ENCODE measurements around the gene MERTK.

Gene MERTK

GRCh38 chr2:111981666-111982065 lies 83.3 kb downstream of the MERTK start:
- DNase-seq = no peak

GRCh38 chr2:111982822-111983221 lies 84.4 kb downstream of the MERTK start:
- DNase-seq = no peak

- DNase-seq = no peak
Measured at GRCh38 chr2:111983478-111984212, 85.2 kb downstream of the MERTK start.

- DNase-seq = no peak
Measured at GRCh38 chr2:111984213-111984604, 85.8 kb downstream of the MERTK start.

- DNase-seq = no peak
Measured at GRCh38 chr2:111985514-111985913, 87.1 kb downstream of the MERTK start.

GRCh38 chr2:111986116-111986900 lies 87.9 kb downstream of the MERTK start:
- no peak for DNase-seq

GRCh38 chr2:111990375-111990774 lies 92.0 kb downstream of the MERTK start:
- no peak for DNase-seq

- DNase-seq = no peak
Measured at GRCh38 chr2:111990856-111991255, 92.4 kb downstream of the MERTK start.

- no peak for DNase-seq
Measured at GRCh38 chr2:111994042-111994441, 95.6 kb downstream of the MERTK start.

- no peak for DNase-seq
Measured at GRCh38 chr2:111995148-111995547, 96.7 kb downstream of the MERTK start.

GRCh38 chr2:111999809-112000208 lies 101.4 kb downstream of the MERTK start:
- DNase-seq = no peak

- DNase-seq = no peak
Measured at GRCh38 chr2:112000399-112001135, 102.2 kb downstream of the MERTK start.

- peak in 1 of 2 donors; percentile 91 for DNase-seq
Measured at GRCh38 chr2:112001136-112001715, 102.8 kb downstream of the MERTK start.

GRCh38 chr2:112001942-112002341 lies 103.5 kb downstream of the MERTK start:
- DNase-seq = peak in 1 of 2 donors; percentile 0

- DNase-seq = no peak
Measured at GRCh38 chr2:112003576-112004252, 105.3 kb downstream of the MERTK start.

- DNase-seq = peak; percentile 27 to 39
Measured at GRCh38 chr2:112004253-112004645, 105.8 kb downstream of the MERTK start.

GRCh38 chr2:112005406-112006075 lies 107.1 kb downstream of the MERTK start:
- no peak for DNase-seq

- no peak for DNase-seq
Measured at GRCh38 chr2:112006076-112006410, 107.6 kb downstream of the MERTK start.

- no peak for DNase-seq
Measured at GRCh38 chr2:112007493-112007892, 109.1 kb downstream of the MERTK start.

GRCh38 chr2:112008910-112009485 lies 110.6 kb downstream of the MERTK start:
- DNase-seq = no peak

GRCh38 chr2:112010751-112011150 lies 112.3 kb downstream of the MERTK start:
- DNase-seq = no peak

GRCh38 chr2:112012556-112012955 lies 114.1 kb downstream of the MERTK start:
- DNase-seq = no peak

All from bone marrow (tissue), 2 donors.